AG04449 (cell line): Measurements from ENCODE around the gene DOCK1.

Source experiments
- CTCF ChIA-PET: fragments of 350-600 bp; formaldehyde crosslinking; extraction: SDS; loops from one replicate; lab custom pipeline; 2021; ENCODE audit warnings: antibody characterized with exemption; lab: Yijun Ruan, JAX
- POLR2A ChIA-PET: fragments of 400-600, 350-600 bp; formaldehyde crosslinking; extraction: SDS; loops from one replicate; lab custom pipeline; 2020; ENCODE audit warnings: antibody characterized with exemption, inconsistent platforms; lab: Yijun Ruan, JAX
- DNase-seq: peaks from one replicate; pipeline ENCODE4 v3.0.0-alpha.2; 2010; ENCODE audit warnings: low read depth, low spot score
- H3K4me3 ChIP-seq: 2 replicates; pipeline ENCODE4 v1.5.1; 2011; ENCODE audit warnings: low read depth, mild to moderate bottlenecking, control low read depth, low read length
- TF ChIP-seq, protein P1 (sequence below): IDR thresholded peaks from one replicate; pipeline ENCODE4 v1.5.1; 2011; ENCODE audit warnings: mild to moderate bottlenecking, moderate library complexity, low read length, control low read depth, inconsistent platforms; ENCODE audit not compliant: insufficient read depth; ENCODE audit errors: missing control alignments

Gene DOCK1

DNA sequence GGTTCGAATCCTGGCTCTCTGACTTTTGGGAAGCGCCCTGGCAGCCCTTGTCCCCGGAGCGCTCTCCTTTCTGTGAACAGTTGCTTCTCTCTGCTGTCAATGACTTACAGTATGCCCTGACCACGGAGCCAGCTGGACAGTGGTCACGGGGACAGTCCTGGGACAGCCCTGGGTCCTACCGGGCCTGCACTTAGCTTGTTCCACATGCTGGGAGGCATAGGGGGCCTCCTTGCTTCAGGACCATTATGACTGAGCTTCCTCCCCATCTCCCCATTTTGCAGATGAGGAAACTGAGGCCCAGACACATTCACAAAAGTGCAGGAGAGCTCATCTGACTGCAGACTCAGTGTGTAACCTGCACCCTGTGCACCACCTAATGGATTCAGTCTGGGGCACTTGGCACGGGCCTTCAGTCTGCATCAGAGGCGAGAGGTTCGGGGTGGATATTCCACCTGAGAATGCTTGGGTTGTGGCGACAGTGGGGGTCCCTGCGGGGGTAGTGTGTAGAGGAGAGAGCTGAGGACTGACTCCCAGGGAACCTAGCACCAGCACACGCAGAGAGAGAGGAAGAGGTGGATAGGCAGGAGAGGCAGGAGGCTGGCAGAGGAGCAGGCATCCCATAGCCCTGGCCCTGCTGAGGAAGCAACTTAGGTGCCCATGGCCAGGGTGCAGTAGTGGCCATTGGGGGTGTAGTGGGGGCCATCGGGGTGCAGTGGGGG lies 1.6 kb downstream of the DOCK1 start:
- no peak for DNase-seq
- ChIA-PET POLR2A (no interaction called here), CTCF (no interaction called here)
- peak overlapping the region; percentile 73 for H3K4me3 ChIP-seq
- TF ChIP-seq, protein P1, sequence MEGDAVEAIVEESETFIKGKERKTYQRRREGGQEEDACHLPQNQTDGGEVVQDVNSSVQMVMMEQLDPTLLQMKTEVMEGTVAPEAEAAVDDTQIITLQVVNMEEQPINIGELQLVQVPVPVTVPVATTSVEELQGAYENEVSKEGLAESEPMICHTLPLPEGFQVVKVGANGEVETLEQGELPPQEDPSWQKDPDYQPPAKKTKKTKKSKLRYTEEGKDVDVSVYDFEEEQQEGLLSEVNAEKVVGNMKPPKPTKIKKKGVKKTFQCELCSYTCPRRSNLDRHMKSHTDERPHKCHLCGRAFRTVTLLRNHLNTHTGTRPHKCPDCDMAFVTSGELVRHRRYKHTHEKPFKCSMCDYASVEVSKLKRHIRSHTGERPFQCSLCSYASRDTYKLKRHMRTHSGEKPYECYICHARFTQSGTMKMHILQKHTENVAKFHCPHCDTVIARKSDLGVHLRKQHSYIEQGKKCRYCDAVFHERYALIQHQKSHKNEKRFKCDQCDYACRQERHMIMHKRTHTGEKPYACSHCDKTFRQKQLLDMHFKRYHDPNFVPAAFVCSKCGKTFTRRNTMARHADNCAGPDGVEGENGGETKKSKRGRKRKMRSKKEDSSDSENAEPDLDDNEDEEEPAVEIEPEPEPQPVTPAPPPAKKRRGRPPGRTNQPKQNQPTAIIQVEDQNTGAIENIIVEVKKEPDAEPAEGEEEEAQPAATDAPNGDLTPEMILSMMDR: no peak

DNA sequence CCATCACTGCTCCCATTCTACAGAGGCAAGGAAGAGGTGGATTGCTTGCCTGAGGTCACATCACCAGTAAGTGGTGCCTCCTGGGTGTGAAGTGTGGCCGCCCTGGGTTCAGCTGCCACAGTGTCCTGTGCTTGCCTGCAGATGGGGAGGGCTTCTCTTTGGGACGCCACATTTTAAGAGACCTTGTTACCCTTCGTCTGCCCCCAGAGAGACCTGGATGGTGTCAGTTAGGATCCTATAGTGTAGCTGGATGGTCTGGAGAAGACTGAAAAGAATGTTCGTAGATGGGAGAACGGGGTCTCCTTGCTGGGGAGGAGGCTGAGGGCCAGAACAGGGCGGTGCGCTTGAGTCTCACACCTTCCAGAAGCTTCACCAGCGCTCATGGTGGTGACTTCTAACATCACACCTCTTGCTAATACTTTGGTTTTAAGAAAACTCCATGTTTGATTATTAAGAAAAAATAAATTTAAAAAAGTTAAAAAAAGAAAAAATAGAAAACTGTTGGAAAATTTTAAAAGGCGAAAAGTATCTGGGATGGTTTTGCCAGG lies 2.3 kb downstream of the DOCK1 start:
- DNase-seq: no peak
- H3K4me3 ChIP-seq: no peak overlapping the region
- ChIA-PET CTCF (no interaction called here), POLR2A (no interaction called here)
- TF ChIP-seq, protein P1: no peak

DNA sequence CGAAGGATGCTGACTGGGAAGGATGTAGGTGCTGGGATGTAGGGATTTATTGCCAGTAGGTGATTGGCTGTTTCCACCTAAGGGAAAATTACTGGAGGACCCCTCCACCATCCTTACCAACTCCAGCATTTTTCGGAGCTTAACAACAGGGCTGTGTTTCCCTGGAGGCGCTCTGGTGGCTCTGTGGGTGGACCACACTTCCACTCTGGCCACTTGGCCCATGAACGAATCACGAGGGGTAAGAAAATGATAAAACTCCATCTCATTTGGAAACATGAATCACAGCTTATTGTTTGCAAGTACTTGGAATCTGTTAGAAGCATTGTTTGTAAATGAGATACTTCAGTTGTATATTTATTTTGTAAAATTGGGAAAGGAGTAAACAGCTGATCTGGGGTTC lies 3.0 kb downstream of the DOCK1 start:
- ChIA-PET POLR2A (no interaction called here), CTCF (no interaction called here)
- no peak overlapping the region for H3K4me3 ChIP-seq
- no peak for DNase-seq
- TF ChIP-seq, protein P1: no peak

DNA sequence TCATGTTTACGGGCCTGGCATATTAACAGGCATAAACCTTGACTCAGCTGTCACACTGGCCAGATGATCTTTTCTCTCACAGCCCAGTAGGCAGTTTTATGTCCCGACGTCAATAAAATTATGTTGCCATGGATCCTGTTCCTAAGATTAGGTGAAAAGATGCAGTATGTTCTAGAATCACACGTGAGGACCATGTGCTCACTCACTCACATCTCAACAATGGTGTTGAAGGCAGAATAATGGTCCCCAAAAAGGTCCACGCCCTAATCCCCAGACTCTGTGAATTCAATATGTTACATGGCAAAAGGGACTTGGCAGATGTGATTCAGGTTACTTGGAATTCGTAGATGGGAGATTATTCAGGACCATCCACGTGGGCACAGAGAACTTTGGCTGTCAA lies 3.5 kb downstream of the DOCK1 start:
- H3K4me3 ChIP-seq: no peak overlapping the region
- ChIA-PET CTCF (no interaction called here), POLR2A (no interaction called here)
- TF ChIP-seq, protein P1: no peak
- no peak for DNase-seq

DNA sequence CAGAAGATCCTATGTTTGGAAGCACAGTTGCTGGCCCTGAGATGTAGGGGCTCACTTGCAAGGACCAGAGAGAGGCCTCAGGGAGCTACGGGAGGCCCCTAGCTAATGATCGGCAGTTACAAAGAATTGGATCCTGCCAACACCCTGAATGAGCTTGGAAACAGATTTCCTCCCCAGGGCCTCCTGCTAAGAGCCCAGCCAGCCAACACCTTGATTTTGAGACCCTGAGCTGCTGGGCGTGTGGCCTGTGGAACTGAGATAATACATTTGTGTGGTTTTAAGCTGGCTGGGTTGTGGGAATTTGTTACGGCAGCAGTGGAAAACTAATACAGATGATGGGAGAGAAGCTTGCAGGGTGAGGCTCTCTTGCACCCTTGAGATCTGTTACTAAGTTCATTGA lies 3.9 kb downstream of the DOCK1 start:
- DNase-seq: no peak

DNA sequence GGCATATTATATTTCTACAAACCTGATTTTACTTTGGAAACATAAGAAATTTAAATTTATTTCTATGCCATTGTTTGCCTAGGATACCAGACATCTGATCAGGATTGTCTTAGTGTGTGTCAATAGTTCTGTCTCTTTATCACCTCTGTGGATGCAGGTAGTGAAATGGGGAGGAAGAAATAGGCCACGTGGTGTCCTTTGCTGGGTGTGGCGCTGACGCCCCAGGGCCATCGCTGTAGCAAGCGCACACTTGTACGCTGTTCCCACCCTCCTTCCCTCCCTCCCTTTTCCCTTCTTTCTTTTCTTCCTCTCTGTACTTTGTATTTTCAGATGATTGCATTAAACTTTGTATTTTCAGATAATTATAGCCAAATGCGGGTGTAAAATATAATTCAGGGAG lies 5.0 kb downstream of the DOCK1 start:
- TF ChIP-seq, protein P1: no peak
- no peak overlapping the region for H3K4me3 ChIP-seq
- DNase-seq: no peak
- ChIA-PET POLR2A (no interaction called here), CTCF (no interaction called here)

More for the DNA sequence above, 3.9 kb downstream of the DOCK1 start:
- H3K4me3 ChIP-seq: no peak overlapping the region
- CTCF ChIA-PET: no interaction called here
- TF ChIP-seq, protein P1: no peak
- POLR2A ChIA-PET: no interaction called here
